ENCODE data around the gene DDB1.

DDB1 gene

GRCh38 chr11:61332797-61333549, at the start of gene DDB1, which contains the start of gene TKFC:
Gene DDB1 (minus strand): TSS chr11:61333105. CDS start chr11:61332968, 137 bp downstream.
Gene TKFC (plus strand): TSS chr11:61333228. CDS start chr11:61334729, 1,501 bp downstream.
- peak; percentile 93 to 94 for DNase-seq (ENCODE audit: low read depth in 2 of 2)

GRCh38 chr11:61380884-61381283, 48.0 kb upstream of the DDB1 start:
- no peak for DNase-seq (ENCODE audit: low read depth in 2 of 2)

- no peak for DNase-seq (ENCODE audit: low read depth in 2 of 2)
These were observed 45.9 kb upstream of the DDB1 start for GRCh38 chr11:61378713-61379313.

GRCh38 chr11:61377461-61378160, 44.7 kb upstream of the DDB1 start:
- DNase-seq (ENCODE audit: low read depth in 2 of 2): no peak

- DNase-seq (ENCODE audit: low read depth in 2 of 2): no peak
These were observed 42.8 kb upstream of the DDB1 start for GRCh38 chr11:61375761-61376108.

GRCh38 chr11:61372659-61373420, 39.9 kb upstream of the DDB1 start:
- no peak for DNase-seq (ENCODE audit: low read depth in 2 of 2)

- DNase-seq (ENCODE audit: low read depth in 2 of 2): no peak
These were observed 37.6 kb upstream of the DDB1 start for GRCh38 chr11:61370349-61371005.

- DNase-seq (ENCODE audit: low read depth in 2 of 2): no peak
These were observed 36.8 kb upstream of the DDB1 start for GRCh38 chr11:61369372-61370348.

GRCh38 chr11:61368646-61369045, 35.7 kb upstream of the DDB1 start:
- no peak for DNase-seq (ENCODE audit: low read depth in 2 of 2)

GRCh38 chr11:61367406-61367805, 34.5 kb upstream of the DDB1 start:
- DNase-seq (ENCODE audit: low read depth in 2 of 2): no peak

- no peak for DNase-seq (ENCODE audit: low read depth in 2 of 2)
These were observed 31.2 kb upstream of the DDB1 start for GRCh38 chr11:61364012-61364675.

- no peak for DNase-seq (ENCODE audit: low read depth in 2 of 2)
These were observed 29.6 kb upstream of the DDB1 start for GRCh38 chr11:61362542-61362875.

- peak; percentile 73 to 75 for DNase-seq (ENCODE audit: low read depth in 2 of 2)
These were observed 29.0 kb upstream of the DDB1 start, which contains the start of the genes CYB561A3 and TMEM138 for GRCh38 chr11:61361741-61362541. Gene CYB561A3 (minus strand): TSS chr11:61361882. CDS start chr11:61356713, 5,169 bp downstream. Gene TMEM138 (plus strand): TSS chr11:61362374. CDS start chr11:61364391, 2,017 bp downstream.

GRCh38 chr11:61361237-61361740, 28.4 kb upstream of the DDB1 start:
- no peak for DNase-seq (ENCODE audit: low read depth in 2 of 2)

- DNase-seq (ENCODE audit: low read depth in 2 of 2): no peak
These were observed 26.6 kb upstream of the DDB1 start for GRCh38 chr11:61359516-61359915.

GRCh38 chr11:61358566-61358965, 25.7 kb upstream of the DDB1 start:
- no peak for DNase-seq (ENCODE audit: low read depth in 2 of 2)

GRCh38 chr11:61357894-61358239, 25.0 kb upstream of the DDB1 start:
- no peak for DNase-seq (ENCODE audit: low read depth in 2 of 2)

- DNase-seq (ENCODE audit: low read depth in 2 of 2): no peak
These were observed 24.5 kb upstream of the DDB1 start for GRCh38 chr11:61357233-61357893.

Measured in activated CD8-positive, alpha-beta memory T cell treated with anti-CD3 and anti-CD28 coated beads for 4 hours (primary cell).